ENCODE results near the gene ZC3HAV1.

Gene ZC3HAV1

GRCh38 chr7:139114585-139114984, 5.1 kb upstream of the ZC3HAV1 start:
- no peak for TF ChIP-seq PATZ1 (CRISPR knock-in tag; IDR thresholded peaks at IDR 0.05; ENCODE audit: borderline replicate concordance)
- TF ChIP-seq BACH2 (CRISPR knock-in tag; IDR thresholded peaks at IDR 0.05; ENCODE audit: borderline replicate concordance), result no peak
- no peak for TF ChIP-seq OSR1 (CRISPR knock-in tag; IDR thresholded peaks at IDR 0.05)
- no peak for TF ChIP-seq ZNF70 (CRISPR knock-in tag; IDR thresholded peaks at IDR 0.05)
- TF ChIP-seq ZC3H10 (CRISPR knock-in tag; IDR thresholded peaks at IDR 0.05), result no peak
- TF ChIP-seq TSHZ2 (CRISPR knock-in tag; IDR thresholded peaks at IDR 0.05), result no peak
- no peak for TF ChIP-seq GLIS3 (CRISPR knock-in tag; IDR thresholded peaks at IDR 0.05)
- no peak for TF ChIP-seq TOX (CRISPR knock-in tag; IDR thresholded peaks at IDR 0.05; ENCODE audit: borderline replicate concordance)
- no peak for ATAC-seq

GRCh38 chr7:139114018-139114417, 4.5 kb upstream of the ZC3HAV1 start:
- no peak for ATAC-seq
- no peak for TF ChIP-seq RARB (CRISPR knock-in tag; IDR thresholded peaks at IDR 0.05)
- no peak for TF ChIP-seq PATZ1 (CRISPR knock-in tag; IDR thresholded peaks at IDR 0.05; ENCODE audit: borderline replicate concordance)
- TF ChIP-seq TOX (CRISPR knock-in tag; IDR thresholded peaks at IDR 0.05; ENCODE audit: borderline replicate concordance), result no peak
- no peak for TF ChIP-seq PPARA (CRISPR knock-in tag; IDR thresholded peaks at IDR 0.05; ENCODE audit: borderline replicate concordance)
- no peak for TF ChIP-seq CSRNP3 (CRISPR knock-in tag; IDR thresholded peaks at IDR 0.05)
- TF ChIP-seq ZC3H10 (CRISPR knock-in tag; IDR thresholded peaks at IDR 0.05), result no peak
- no peak for TF ChIP-seq ZNF565 (CRISPR knock-in tag; conservative IDR thresholded peaks at IDR 0.05; ENCODE audit: low read depth)
- no peak for TF ChIP-seq ZFP3 (CRISPR knock-in tag; IDR thresholded peaks at IDR 0.05)
- no peak for TF ChIP-seq POU6F1 (CRISPR knock-in tag; IDR thresholded peaks at IDR 0.05; ENCODE audit: borderline replicate concordance, low read depth)
- no peak for TF ChIP-seq ARNTL (CRISPR knock-in tag; IDR thresholded peaks at IDR 0.05; ENCODE audit: borderline replicate concordance, low read depth)
- no peak for TF ChIP-seq CSDC2 (CRISPR knock-in tag; IDR thresholded peaks at IDR 0.05)
- TF ChIP-seq ISL1 (CRISPR knock-in tag; IDR thresholded peaks at IDR 0.05), result no peak
- no peak for TF ChIP-seq CREB5 (CRISPR knock-in tag; IDR thresholded peaks at IDR 0.05; ENCODE audit: low read depth)

- no peak for TF ChIP-seq CSRNP3 (CRISPR knock-in tag; IDR thresholded peaks at IDR 0.05)
- no peak for TF ChIP-seq ISL1 (CRISPR knock-in tag; IDR thresholded peaks at IDR 0.05)
- no peak for TF ChIP-seq ZNF8 (CRISPR knock-in tag; IDR thresholded peaks at IDR 0.05)
- no peak for TF ChIP-seq OSR1 (CRISPR knock-in tag; IDR thresholded peaks at IDR 0.05)
- no peak for TF ChIP-seq TOX (CRISPR knock-in tag; IDR thresholded peaks at IDR 0.05; ENCODE audit: borderline replicate concordance)
- TF ChIP-seq ZNF70 (CRISPR knock-in tag; IDR thresholded peaks at IDR 0.05), result no peak
- TF ChIP-seq PPARA (CRISPR knock-in tag; IDR thresholded peaks at IDR 0.05; ENCODE audit: borderline replicate concordance), result no peak
- no peak for ATAC-seq
Observed at GRCh38 chr7:139112741-139113250, 3.3 kb upstream of the ZC3HAV1 start.

Measured in SK-N-SH treated with all-trans-retinoic acid at 6 μM for 48 hours (cell line).